ENCODE data around the gene ARSA.

ARSA gene

GRCh38 chr22:50601669-50602337 lies 26.1 kb downstream of the ARSA start:
- no peak for DNase-seq

- no peak for DNase-seq
These were observed 26.8 kb downstream of the ARSA start for GRCh38 chr22:50600967-50601668.

GRCh38 chr22:50600538-50600937 lies 27.4 kb downstream of the ARSA start, which contains the start of gene MAPK8IP2:
Gene MAPK8IP2, plus strand, starts transcription at chr22:50600793. Its CDS starts 26 bp downstream, at chr22:50600819.
- DNase-seq = no peak

- no peak for DNase-seq
These were observed 28.0 kb downstream of the ARSA start for GRCh38 chr22:50599816-50600455.

GRCh38 chr22:50597097-50597496 lies 30.9 kb downstream of the ARSA start:
- DNase-seq = no peak

GRCh38 chr22:50595189-50595588 lies 32.8 kb downstream of the ARSA start:
- DNase-seq = no peak

GRCh38 chr22:50587407-50587806 lies 40.5 kb downstream of the ARSA start:
- DNase-seq = no peak

GRCh38 chr22:50586416-50586815 lies 41.5 kb downstream of the ARSA start:
- no peak for DNase-seq

GRCh38 chr22:50585781-50586180 lies 42.2 kb downstream of the ARSA start:
- DNase-seq = no peak

- no peak for DNase-seq
These were observed 42.7 kb downstream of the ARSA start for GRCh38 chr22:50585238-50585637.

- no peak for DNase-seq
These were observed 43.6 kb downstream of the ARSA start for GRCh38 chr22:50584106-50585096.

GRCh38 chr22:50583294-50583861 lies 44.6 kb downstream of the ARSA start:
- no peak for DNase-seq

GRCh38 chr22:50582493-50583293 lies 45.3 kb downstream of the ARSA start, which contains the start of gene CHKB:
Gene CHKB, minus strand, starts transcription at chr22:50582849. Its CDS starts 68 bp downstream, at chr22:50582781.
- DNase-seq = peak; percentile 97

GRCh38 chr22:50581950-50582492 lies 45.9 kb downstream of the ARSA start:
- DNase-seq = no peak

- DNase-seq = no peak
These were observed 46.7 kb downstream of the ARSA start for GRCh38 chr22:50581031-50581949.

- DNase-seq = no peak
These were observed 48.2 kb downstream of the ARSA start for GRCh38 chr22:50579752-50580151.

GRCh38 chr22:50578776-50579310 lies 49.1 kb downstream of the ARSA start:
- DNase-seq = no peak

- DNase-seq = no peak
These were observed 49.8 kb downstream of the ARSA start, which contains the start of gene CPT1B for GRCh38 chr22:50577987-50578775. Gene CPT1B, minus strand, starts transcription at chr22:50578427. Its CDS starts 512 bp downstream, at chr22:50577915.

- DNase-seq = no peak
These were observed 50.3 kb downstream of the ARSA start for GRCh38 chr22:50577697-50577986.
